Retinal pigment epithelial cell (primary cell): ENCODE data around the gene SOSTDC1.

Source experiments
- DNase-seq: peaks from one replicate; pipeline ENCODE4 v3.0.0-alpha.2; 2010; ENCODE audit warnings: low read depth
- H3K4me3 ChIP-seq: 2 replicates; pipeline ENCODE4 v1.5.1; 2011; ENCODE audit warnings: mild to moderate bottlenecking, low read length, control low read depth, moderate library complexity
- TF ChIP-seq, protein P1 (sequence below): conservative IDR thresholded peaks from 2 replicates; pipeline ENCODE4 v1.5.1; 2011; ENCODE audit warnings: low read depth, low read length, control low read depth, inconsistent platforms

Gene SOSTDC1

DNA sequence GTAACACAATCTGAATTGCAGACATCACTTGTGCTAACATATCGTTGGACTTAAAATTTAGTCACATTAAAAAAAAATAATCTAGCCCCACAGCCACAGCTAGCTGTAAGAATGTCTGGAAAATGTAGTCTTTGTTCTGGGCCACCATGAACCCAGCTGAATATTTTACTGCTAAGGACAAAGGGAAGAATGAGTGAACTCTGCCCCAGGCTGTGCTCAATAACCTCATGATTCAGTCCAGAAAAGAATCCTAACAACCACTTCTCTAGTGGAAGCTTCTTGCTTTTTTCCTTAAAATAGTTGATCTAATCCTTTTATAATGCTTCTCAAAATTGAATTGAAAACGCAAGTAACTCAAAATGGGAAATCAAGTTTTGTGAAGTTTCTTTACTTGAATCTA lies 25.6 kb upstream of the SOSTDC1 start:
- H3K4me3 ChIP-seq, result no peak overlapping the region
- TF ChIP-seq, protein P1, sequence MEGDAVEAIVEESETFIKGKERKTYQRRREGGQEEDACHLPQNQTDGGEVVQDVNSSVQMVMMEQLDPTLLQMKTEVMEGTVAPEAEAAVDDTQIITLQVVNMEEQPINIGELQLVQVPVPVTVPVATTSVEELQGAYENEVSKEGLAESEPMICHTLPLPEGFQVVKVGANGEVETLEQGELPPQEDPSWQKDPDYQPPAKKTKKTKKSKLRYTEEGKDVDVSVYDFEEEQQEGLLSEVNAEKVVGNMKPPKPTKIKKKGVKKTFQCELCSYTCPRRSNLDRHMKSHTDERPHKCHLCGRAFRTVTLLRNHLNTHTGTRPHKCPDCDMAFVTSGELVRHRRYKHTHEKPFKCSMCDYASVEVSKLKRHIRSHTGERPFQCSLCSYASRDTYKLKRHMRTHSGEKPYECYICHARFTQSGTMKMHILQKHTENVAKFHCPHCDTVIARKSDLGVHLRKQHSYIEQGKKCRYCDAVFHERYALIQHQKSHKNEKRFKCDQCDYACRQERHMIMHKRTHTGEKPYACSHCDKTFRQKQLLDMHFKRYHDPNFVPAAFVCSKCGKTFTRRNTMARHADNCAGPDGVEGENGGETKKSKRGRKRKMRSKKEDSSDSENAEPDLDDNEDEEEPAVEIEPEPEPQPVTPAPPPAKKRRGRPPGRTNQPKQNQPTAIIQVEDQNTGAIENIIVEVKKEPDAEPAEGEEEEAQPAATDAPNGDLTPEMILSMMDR, result no peak
- no peak for DNase-seq

DNA sequence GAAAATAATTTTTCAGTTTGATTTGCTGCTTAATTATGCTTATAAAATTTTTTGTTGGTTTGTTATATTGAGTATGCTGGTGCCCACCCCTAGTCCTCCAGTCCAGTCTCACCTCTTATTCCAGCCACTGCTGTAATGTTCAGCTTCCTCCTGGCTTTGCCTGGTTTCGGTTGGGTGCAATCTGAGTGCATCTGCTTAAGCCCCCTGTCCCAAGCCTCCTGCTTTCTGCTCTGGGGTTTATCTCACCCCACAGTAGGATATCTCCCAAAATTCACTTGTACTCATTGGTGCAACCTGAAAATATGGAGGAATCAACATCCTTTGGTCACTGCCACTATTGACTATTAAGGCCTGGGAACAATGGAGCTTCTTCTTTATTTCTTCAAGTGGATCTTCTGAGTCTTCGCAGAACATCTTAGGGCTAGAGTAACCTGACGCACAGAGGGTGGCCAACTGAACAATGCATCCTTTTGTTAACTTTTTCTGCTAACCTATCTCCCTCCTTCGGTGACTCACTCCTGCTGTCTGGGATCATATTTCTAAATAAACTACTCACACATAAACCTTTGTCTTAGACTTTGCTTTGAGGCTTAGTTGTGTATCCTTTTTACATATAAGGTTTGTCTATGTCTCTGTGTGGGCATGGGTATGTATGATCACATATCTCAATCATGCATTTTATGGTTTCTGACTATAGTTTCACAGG lies 19.1 kb upstream of the SOSTDC1 start:
- H3K4me3 ChIP-seq, result no peak overlapping the region
- TF ChIP-seq, protein P1, result no peak
- DNase-seq, result peak; percentile 57

DNA sequence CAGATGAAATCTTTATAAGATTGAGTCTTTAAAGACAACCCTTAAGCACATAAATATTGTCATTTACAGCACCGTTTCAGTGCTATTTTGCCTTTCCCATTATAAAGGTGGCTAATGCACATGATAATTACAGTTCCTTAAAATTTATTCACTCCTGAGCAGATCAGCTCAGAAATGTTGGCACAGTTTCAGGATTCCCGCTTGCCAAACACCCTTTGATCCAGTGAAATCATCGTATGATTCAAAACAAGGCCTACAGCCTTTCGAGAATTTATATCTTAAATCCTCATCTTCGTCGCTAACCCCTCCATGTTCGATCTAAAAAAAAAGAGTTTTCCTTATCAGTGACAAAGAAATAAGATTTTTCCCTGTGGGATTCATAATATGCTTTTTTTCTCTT lies 14.1 kb upstream of the SOSTDC1 start:
- TF ChIP-seq, protein P1, result no peak
- DNase-seq, result peak; percentile 75
- peak overlapping the region; percentile 2 for H3K4me3 ChIP-seq

DNA sequence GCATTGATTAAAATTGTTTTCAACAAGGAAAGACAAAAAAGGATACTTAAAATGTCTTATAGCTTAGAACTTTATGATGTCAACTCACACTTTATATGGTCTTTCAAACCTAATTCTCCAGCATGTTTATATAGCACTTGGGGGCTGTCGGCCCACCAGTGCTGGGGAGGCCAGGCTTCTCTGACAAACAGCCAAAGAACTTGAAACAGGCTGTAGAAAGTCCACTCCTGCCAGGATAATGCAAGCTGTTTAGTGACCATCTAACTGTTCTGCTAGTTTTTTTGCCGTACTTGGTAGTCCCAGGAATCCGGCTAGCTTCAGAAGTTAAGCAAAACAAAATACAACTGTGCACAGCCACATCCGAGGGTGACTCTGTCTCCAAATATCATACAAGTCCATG lies 13.6 kb upstream of the SOSTDC1 start:
- no peak for DNase-seq
- TF ChIP-seq, protein P1, result no peak
- H3K4me3 ChIP-seq, result peak overlapping the region; percentile 2

DNA sequence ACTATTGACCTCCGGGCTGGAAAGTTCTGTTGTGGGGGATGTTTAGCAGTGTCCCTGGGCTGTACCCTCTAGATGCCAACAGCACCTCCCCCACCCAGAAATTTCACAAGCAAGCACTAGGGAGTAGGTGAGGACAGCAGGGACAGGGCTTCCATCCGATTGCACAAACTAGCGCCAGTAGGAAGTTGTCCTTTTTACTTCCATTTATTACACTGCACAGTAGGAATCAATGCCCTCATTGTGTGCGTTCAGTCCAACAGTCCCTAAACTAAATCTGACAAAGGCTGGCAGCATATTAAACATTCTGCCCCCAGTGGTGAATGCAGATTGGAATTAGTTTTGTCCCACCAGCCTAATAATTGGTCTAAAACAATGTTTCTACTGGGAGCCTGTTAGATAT lies 6.4 kb upstream of the SOSTDC1 start:
- no peak for DNase-seq
- H3K4me3 ChIP-seq, result no peak overlapping the region
- TF ChIP-seq, protein P1, result peak; percentile 20

DNA sequence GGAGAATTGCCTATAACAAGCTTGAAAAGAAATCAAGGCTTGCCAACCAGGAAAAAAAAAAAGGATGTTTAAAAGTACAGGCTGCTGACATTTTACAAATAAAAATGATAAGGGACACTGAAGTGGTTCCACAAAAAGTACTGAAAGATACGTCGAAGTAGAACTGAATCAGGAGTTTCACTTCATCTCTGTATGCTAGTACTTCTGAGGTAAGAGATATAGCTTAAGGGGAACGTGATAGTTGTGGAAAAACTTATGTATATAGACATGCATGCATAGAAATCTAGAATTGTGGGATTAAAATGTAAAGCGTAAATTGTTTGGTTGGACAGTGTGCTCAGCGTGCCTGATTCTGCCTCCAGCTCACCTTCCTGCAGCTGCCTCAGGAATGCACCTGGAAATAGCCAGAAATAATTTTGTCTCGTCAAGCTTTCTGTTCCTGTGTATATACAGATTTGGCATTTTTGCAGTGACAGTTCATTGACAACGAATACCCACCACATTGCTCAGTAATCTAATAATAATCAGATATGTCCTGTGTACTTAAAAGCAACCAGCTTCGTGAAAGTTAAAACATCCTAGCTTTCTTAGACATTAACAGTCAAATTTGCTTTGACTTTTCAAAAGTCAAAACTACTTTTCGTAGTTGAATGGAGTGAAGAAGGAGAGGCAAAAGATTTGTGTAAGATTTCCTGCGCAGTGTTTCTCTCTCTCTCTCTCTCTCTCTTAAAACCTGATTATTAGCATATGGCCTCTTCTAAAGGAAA lies 1.4 kb downstream of the SOSTDC1 start:
- DNase-seq, result no peak
- TF ChIP-seq, protein P1, result no peak
- H3K4me3 ChIP-seq, result peak overlapping the region; percentile 47

DNA sequence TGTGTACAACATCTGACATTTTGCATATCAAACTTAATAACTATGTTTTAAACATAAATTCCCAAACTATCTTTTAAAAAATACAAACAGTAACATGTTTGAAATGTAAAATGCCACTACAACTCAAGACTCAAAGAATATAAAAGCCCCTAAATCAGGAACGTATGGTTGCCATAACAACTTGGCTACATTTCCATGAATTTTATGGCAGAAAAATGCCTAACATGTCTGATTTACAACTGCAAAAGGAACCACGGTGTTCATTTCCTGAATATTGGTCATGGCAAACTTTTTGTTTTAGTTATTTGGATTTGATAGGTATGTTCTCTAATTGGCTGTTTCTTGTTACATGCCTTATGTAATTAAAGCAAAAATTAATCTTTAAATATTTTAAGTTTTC lies 2.0 kb downstream of the SOSTDC1 start:
- DNase-seq, result no peak
- TF ChIP-seq, protein P1, result no peak
- peak overlapping the region; percentile 47 for H3K4me3 ChIP-seq
